HEK293T (cell line): ENCODE measurements around the gene ETNPPL.

Experiments
- BHLHE40 ChIP-seq: fragments of 450-650 bp; IDR thresholded peaks from 2 replicates; pipeline ENCODE4 v1.6.1; 2016; ENCODE audit warnings: mild to moderate bottlenecking, moderate library complexity, borderline replicate concordance
- CTBP1 ChIP-seq: fragments of 450-650 bp; IDR thresholded peaks from 2 replicates; pipeline ENCODE4 v1.6.1; 2016; ENCODE audit warnings: borderline replicate concordance
- ELF4 ChIP-seq: fragments of 450-650 bp; IDR thresholded peaks from 2 replicates; pipeline ENCODE4 v1.6.1; 2017; ENCODE audit warnings: antibody characterized with exemption
- FOXA1 ChIP-seq: fragments of 450-650 bp; IDR thresholded peaks from 2 replicates; pipeline ENCODE4 v1.6.1; 2016; ENCODE audit warnings: mild to moderate bottlenecking
- FOXM1 ChIP-seq: fragments of 450-650 bp; IDR thresholded peaks from 2 replicates; pipeline ENCODE4 v1.6.1; 2017; ENCODE audit warnings: mild to moderate bottlenecking, borderline replicate concordance
- L3MBTL2 ChIP-seq: fragments of 450-650 bp; conservative IDR thresholded peaks from 2 replicates; pipeline ENCODE4 v1.6.1; 2016; ENCODE audit warnings: mild to moderate bottlenecking
- PKNOX1 ChIP-seq: fragments of 450-650 bp; IDR thresholded peaks from 2 replicates; pipeline ENCODE4 v1.6.1; 2016
- SP1 ChIP-seq: fragments of 450-650 bp; IDR thresholded peaks from 2 replicates; pipeline ENCODE4 v1.6.1; 2017
- TARDBP ChIP-seq: fragments of 450-650 bp; IDR thresholded peaks from 2 replicates; pipeline ENCODE4 v1.6.1; 2016

GRCh38 chr4:108700081-108700757, 62.6 kb downstream of the ETNPPL start:
- TF ChIP-seq FOXA1, result no peak
- no peak for TF ChIP-seq BHLHE40
- TF ChIP-seq CTBP1, result no peak
- no peak for TF ChIP-seq SP1
- TF ChIP-seq FOXM1, result no peak
- no peak for TF ChIP-seq TARDBP
- TF ChIP-seq PKNOX1, result no peak
- TF ChIP-seq L3MBTL2, result no peak
- no peak for TF ChIP-seq ELF4
